Activated naive CD8-positive, alpha-beta T cell treated with anti-CD3 and anti-CD28 coated beads, Interleukin-2, amount 50 U/mL, for 24 hours (primary cell): Measurements from ENCODE around the gene PTPRE.

ENCODE experiments used
- ATAC-seq: fragments of 150-1000 bp; cut with Tn5 transposase; one replicate; pipeline ENCODE4 v1.10.0; 2021
- DNase-seq: peaks from one replicate; pipeline ENCODE4 v3.0.0; 2021
- H3K27ac Mint-ChIP-seq: one replicate; pipeline ENCODE4 v1.8.0; 2021; ENCODE audit warnings: mild to moderate bottlenecking, mixed read lengths
- H3K27me3 Mint-ChIP-seq: one replicate; pipeline ENCODE4 v1.8.0; 2021; ENCODE audit warnings: mixed read lengths
- H3K36me3 Mint-ChIP-seq: one replicate; pipeline ENCODE4 v1.8.0; 2021; ENCODE audit warnings: low read depth, mixed read lengths
- H3K4me1 Mint-ChIP-seq: one replicate; pipeline ENCODE4 v1.8.0; 2021; ENCODE audit warnings: mixed read lengths
- H3K4me3 Mint-ChIP-seq: one replicate; pipeline ENCODE4 v1.8.0; 2021; ENCODE audit warnings: mild to moderate bottlenecking, moderate library complexity, mixed read lengths
- H3K9me3 Mint-ChIP-seq: one replicate; pipeline ENCODE4 v1.8.0; 2021; ENCODE audit warnings: mixed read lengths

PTPRE gene

DNA sequence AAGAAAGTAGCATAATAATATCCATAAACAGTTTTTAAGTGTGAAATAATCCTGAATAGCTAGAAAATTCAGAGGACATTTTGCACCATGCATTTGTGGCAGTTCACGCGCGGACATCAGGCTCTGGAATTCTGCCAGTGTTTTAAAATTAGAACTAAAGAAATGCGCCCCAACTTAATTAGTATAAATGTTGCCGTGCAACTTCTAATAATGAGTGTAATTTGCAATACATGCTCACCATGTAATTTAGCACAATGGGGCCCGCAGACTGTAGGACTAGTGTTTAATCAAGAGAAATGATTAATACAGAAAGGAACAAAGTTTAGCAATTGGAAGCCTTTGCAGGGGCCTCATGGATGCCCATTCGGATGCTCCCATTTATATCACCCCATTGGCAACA, 96.6 kb downstream of the PTPRE start:
- H3K36me3 Mint-ChIP-seq, result no peaks in the 10 kb centered on the region
- H3K9me3 Mint-ChIP-seq, result no peaks in the 10 kb centered on the region
- H3K4me3 Mint-ChIP-seq, result no peak overlapping the region
- DNase-seq (no peak), ATAC-seq (no peak)
- peaks cover 27% of the 10 kb centered on the region for H3K27me3 Mint-ChIP-seq
- no peaks in the 10 kb centered on the region for H3K4me1 Mint-ChIP-seq
- H3K27ac Mint-ChIP-seq, result no peak overlapping the region

DNA sequence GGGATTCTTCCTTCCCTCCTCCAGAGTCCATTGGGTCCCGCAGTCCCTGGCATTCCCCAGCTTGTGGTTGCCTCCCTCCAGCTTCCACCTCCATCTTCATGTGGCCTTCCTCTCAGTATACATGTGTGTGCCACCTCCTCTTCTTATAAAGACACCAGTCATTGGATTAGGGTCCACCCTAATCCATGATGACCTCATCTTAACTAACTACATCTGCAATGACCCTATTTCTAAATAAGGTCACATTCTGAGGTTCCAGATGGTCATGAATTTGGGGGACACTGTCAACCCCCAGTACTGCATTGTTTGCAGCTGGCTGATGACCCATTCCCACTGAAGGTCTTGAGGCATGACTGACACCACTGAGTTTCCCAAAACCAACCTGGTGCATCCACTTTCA, 99.0 kb downstream of the PTPRE start:
- no peaks in the 10 kb centered on the region for H3K4me1 Mint-ChIP-seq
- DNase-seq (no peak), ATAC-seq (no peak)
- no peak overlapping the region for H3K27ac Mint-ChIP-seq
- no peaks in the 10 kb centered on the region for H3K9me3 Mint-ChIP-seq
- H3K27me3 Mint-ChIP-seq, result peaks cover 13% of the 10 kb centered on the region
- H3K36me3 Mint-ChIP-seq, result no peaks in the 10 kb centered on the region
- H3K4me3 Mint-ChIP-seq, result no peak overlapping the region

DNA sequence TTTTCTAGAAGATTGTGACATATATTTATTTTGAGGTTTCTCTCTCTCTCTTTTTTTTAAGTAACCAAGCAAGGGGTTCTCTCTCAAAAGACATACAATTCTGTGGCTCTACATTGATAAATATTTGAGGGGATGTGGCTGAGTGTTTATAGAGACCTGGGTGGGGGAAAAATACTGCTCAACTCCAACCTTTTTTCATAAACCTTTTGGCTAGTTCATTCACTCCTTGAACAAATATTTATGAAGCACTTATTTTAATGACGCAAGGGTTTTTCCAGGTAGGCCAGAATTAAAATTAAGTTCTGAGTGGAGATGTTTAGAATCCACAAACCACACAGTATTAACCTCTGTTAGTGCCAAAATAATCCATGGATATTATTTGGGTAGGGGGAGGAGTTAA, 100.2 kb downstream of the PTPRE start:
- no peak for ATAC-seq
- Mint-ChIP-seq H3K27ac (no peak overlapping the region), H3K4me1 (peaks cover 9% of the 10 kb centered on the region), H3K36me3 (no peaks in the 10 kb centered on the region), H3K9me3 (no peaks in the 10 kb centered on the region), H3K27me3 (peaks cover 11% of the 10 kb centered on the region), H3K4me3 (no peak overlapping the region)
- no peak for DNase-seq

DNA sequence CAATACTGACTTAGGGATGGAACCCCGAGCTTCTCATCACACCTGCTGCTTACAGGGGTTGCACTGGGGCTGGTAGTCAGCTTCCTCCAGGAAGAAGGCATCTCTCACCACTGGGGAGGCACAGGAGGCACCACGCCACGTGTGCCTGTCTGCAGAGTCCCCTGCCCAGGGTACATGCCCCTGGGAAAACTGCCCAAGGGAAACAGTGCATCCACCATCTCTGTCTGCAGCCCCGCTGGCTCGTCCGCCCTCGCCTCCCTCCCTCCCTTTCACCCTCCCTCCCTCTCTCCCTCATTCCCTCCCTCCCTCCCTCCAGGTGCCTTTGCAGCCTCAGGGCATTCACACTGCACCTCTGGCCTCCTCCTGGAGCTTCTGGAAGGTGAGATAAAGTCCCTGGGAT, 101.1 kb downstream of the PTPRE start:
- DNase-seq (no peak), ATAC-seq (no peak)
- Mint-ChIP-seq H3K27ac (no peak overlapping the region), H3K36me3 (no peaks in the 10 kb centered on the region), H3K4me1 (peaks cover 9% of the 10 kb centered on the region), H3K27me3 (peaks cover 11% of the 10 kb centered on the region), H3K4me3 (no peak overlapping the region), H3K9me3 (no peaks in the 10 kb centered on the region)

DNA sequence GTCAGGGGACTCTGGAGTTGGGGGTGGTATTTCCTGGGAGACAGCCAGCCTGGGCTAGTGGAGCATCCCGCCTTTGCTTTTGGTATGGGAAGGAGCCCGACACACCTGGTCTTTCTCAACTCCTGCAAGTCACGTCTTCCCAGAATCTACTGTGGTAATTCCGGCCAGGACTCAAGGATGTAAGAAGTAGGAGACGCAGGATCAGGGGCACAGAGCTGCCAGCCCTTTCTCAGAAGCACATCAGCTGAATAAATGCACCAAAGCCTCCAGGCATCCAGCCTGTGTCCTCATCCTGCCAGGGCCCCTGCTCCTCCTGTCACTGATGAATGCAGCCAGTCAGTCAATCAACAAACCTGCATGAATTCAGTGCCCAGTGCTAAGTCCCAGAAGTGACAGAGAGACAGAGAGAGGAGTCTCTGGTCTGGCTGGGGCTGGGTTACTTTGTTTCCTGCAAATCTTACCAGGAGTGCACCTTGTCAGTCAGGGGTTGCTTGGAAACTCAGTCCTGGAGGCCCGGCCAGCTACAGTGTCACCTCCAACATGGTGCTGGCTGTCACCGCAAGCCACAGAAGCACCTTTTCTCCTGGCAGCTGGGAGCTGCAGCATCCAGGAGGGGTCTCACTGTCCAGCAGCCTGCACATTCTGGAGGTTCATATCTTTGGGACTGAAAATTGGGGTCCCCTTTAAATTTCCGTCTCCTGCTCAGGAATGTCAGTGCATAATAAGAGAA, 101.8 kb downstream of the PTPRE start:
- ATAC-seq (no peak), DNase-seq (no peak)
- Mint-ChIP-seq H3K9me3 (no peaks in the 10 kb centered on the region), H3K4me1 (peaks cover 9% of the 10 kb centered on the region), H3K27me3 (peaks cover 10% of the 10 kb centered on the region), H3K4me3 (no peak overlapping the region), H3K27ac (no peak overlapping the region), H3K36me3 (no peaks in the 10 kb centered on the region)

DNA sequence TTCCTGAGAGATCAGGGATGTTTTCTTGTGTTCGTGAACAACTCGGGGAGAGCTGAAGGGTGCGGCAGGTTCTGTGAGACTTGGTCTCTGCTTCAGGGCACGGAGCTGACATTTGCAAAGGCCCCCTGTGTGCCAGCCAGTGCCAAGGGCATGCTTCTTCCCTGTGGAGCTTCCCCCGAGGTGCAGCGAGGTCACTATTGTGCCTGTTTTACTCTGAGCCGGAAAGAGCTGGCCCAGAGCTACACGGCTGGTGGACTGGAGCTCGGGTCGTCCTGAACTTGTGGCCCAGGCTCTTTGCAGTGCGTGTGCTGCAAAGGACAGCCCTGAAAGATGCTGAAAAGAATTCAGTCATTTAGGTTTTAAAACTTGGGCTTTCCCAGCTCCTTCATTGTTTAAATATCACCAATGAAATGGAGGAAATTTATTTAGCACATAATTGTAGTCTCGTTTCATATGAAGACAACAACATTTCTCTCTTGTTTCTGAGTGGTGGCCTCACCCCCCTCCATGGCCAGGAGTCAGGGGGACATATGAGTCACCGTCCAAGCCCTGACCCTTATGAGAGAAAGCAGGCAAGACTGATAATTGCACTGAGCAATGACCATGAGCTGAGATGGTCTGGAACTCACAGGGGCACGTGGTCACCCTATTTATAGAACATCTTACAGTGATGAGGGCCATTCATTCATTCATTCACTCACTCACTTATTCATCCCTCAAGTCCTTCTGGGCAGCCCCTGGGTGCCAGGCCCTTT, 102.6 kb downstream of the PTPRE start:
- Mint-ChIP-seq H3K9me3 (no peaks in the 10 kb centered on the region), H3K27ac (no peak overlapping the region), H3K4me1 (peaks cover 9% of the 10 kb centered on the region), H3K36me3 (no peaks in the 10 kb centered on the region), H3K4me3 (no peak overlapping the region), H3K27me3 (peaks cover 10% of the 10 kb centered on the region)
- ATAC-seq (no peak), DNase-seq (no peak)

DNA sequence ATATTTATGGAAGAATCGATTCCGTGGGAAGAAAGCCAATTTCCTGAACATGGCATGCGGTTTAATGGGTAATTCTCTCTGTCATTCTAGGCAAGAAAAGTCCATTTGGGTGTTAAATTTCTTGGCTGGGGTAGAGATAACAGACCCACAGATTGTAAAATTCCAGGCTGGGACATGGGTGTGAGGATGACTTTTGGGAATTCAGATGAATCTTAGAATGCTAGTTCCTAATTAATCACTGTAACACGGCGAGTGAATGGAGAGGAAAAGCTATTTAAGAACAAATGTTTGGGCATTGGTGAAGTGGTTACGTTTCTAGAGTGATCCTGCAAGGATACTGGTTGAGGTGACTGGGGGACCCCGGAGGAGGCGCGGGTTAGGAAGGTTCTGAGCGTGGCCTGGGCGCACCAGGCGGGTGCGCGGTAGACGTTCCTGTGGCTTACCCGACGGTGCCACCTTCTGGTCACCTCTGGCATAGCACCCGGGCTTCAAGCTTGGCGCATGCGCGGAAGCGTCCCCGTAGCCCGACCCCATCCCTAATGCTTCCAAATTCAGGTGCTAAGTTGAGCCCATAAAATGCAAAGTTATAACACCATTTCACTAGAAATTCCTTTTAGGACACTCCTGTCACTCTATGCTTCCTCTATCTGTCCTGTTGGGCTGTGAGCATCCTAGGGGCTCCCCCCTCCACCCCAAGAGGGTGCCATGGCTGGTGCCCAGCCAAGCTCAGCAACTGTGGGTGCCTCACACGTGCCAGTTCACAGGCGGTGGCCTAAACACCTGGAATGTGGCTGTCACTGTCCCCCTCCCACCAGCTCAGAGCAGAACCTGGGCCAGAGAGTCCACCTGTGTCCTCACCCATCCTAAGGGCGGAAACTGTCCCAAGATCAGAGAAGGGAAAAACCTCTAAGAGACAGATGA, 104.4 kb downstream of the PTPRE start:
- H3K9me3 Mint-ChIP-seq, result no peaks in the 10 kb centered on the region
- peaks cover 9% of the 10 kb centered on the region for H3K4me1 Mint-ChIP-seq
- H3K4me3 Mint-ChIP-seq, result peak overlapping the region; percentile 12
- H3K27ac Mint-ChIP-seq, result peak overlapping the region; percentile 56
- peak; percentile 89 for DNase-seq
- ATAC-seq, result peak; percentile 90
- H3K27me3 Mint-ChIP-seq, result peaks cover 7% of the 10 kb centered on the region
- H3K36me3 Mint-ChIP-seq, result no peaks in the 10 kb centered on the region

DNA sequence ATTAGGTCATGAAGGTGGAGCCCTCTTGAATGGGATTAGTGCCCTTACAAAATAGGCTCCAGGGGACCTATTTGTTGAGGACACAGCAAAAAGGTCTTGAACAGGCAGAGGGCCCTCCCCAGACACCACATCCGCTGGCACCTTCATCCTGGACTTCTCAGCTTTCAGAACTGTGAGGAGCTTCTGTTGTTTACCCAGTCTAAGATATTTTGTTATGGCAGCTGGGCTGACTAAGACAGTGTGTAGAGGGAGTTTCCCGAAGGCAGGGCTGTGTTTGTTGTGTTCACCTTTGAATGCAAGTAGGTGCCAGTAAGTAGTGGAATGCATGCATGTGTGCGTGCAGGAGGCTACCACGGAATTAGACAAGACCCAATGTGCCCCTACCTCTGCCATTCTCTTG, 106.7 kb downstream of the PTPRE start:
- ATAC-seq (no peak), DNase-seq (no peak)
- H3K9me3 Mint-ChIP-seq, result no peaks in the 10 kb centered on the region
- peaks cover 12% of the 10 kb centered on the region for H3K27me3 Mint-ChIP-seq
- H3K4me1 Mint-ChIP-seq, result peaks cover 17% of the 10 kb centered on the region
- H3K4me3 Mint-ChIP-seq, result no peak overlapping the region
- H3K27ac Mint-ChIP-seq, result no peak overlapping the region
- no peaks in the 10 kb centered on the region for H3K36me3 Mint-ChIP-seq

DNA sequence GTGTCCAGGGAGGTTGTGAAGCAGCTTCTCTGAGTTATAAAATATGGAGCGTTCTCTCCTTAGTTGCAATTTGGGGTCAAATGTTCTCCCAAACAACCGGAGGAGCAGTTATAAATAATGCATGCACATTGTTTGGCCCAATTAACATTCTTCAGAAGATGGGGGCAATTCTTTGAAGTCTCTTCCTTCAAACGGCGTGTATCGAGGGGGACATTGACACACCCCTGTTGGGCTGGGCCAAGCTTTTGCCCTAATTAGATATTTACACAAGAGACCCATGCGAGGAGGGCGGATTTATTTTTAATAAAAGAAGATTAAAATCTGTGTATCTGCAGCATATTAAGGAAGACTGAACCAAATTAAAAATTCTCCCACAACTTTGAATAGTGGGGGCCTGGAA, 107.3 kb downstream of the PTPRE start:
- H3K4me1 Mint-ChIP-seq, result peaks cover 19% of the 10 kb centered on the region
- no peaks in the 10 kb centered on the region for H3K36me3 Mint-ChIP-seq
- H3K4me3 Mint-ChIP-seq, result no peak overlapping the region
- no peak overlapping the region for H3K27ac Mint-ChIP-seq
- no peaks in the 10 kb centered on the region for H3K9me3 Mint-ChIP-seq
- peaks cover 12% of the 10 kb centered on the region for H3K27me3 Mint-ChIP-seq
- ATAC-seq (no peak), DNase-seq (no peak)

DNA sequence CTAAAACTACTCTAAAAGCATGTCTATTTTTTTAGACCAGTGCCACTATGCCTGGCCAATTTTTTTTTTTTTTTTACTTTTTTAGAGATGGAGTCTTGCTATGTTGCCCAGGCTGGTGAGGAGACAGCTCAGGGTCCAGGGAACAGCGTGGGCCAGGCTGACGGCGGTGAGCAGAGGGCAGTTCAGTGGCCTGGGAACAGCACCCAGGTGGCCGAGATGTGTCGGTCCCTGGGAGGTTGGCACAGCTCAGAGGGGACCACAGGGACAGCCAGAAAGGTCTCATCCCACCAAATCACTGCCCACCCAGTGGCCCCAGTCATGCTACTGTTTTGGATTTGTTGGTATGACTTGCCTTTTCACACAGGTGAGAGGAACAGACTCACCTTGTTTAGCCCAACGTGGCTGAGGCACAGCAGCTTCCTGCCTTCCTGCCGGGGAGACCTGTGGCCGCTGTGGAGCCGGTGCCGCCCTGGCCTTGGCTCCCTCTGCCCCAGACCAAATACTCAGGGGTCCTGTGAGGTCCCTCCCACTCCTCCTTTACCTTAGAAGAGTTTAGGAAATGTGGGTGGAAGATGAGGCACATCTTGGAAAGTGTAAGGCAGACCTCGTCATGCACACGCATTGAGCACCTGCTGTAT, 109.6 kb downstream of the PTPRE start:
- Mint-ChIP-seq H3K4me1 (peaks cover 12% of the 10 kb centered on the region), H3K27ac (no peak overlapping the region), H3K9me3 (no peaks in the 10 kb centered on the region), H3K27me3 (peaks cover 7% of the 10 kb centered on the region), H3K4me3 (no peak overlapping the region), H3K36me3 (no peaks in the 10 kb centered on the region)
- DNase-seq (no peak), ATAC-seq (no peak)

DNA sequence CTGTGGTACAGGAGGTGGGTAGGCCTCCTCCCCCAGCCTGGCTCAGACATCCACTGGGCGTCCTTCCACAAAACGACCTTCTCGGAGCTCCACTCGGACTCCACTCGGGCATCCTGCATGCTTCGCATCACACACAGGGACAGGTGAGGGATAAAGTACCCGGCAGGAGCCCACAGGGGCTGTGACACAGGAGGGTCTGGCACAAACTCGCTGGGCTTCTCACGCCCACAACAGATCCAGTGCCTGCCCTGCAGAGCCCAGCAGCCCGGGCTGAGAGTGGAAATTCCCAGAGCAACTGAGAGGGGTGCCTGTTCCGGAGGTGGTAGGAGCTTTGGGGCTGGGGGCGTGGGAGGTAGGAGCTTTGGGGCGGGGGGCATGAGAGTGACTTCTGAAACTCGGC, 110.9 kb downstream of the PTPRE start:
- Mint-ChIP-seq H3K4me3 (no peak overlapping the region), H3K27me3 (peaks cover 7% of the 10 kb centered on the region), H3K9me3 (no peaks in the 10 kb centered on the region), H3K36me3 (no peaks in the 10 kb centered on the region), H3K4me1 (peaks cover 10% of the 10 kb centered on the region), H3K27ac (no peak overlapping the region)
- ATAC-seq, result no peak
- no peak for DNase-seq

DNA sequence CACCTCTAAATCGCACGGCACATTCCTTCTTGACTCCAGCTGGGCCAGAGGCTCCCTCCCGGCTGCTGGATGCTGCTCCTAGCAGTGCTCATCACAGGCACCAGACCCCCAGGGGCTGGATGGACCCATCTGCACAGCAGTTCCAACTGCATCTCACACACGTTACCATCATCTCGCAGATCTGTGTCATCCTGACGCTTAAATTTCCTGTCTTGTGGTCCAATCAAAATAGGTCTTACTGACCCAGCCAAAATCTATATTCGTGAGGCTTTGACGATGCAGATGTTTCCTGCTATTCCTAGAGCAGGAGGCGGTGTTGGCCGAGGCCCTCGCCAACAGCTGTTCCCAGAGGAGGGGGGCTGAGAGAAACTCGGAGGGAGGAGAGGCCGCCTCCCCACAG, 111.3 kb downstream of the PTPRE start:
- ATAC-seq, result peak; percentile 25
- no peak for DNase-seq
- H3K27me3 Mint-ChIP-seq, result peaks cover 7% of the 10 kb centered on the region
- H3K4me3 Mint-ChIP-seq, result no peak overlapping the region
- peak overlapping the region; percentile 19 for H3K27ac Mint-ChIP-seq
- H3K4me1 Mint-ChIP-seq, result peaks cover 10% of the 10 kb centered on the region
- H3K36me3 Mint-ChIP-seq, result no peaks in the 10 kb centered on the region
- no peaks in the 10 kb centered on the region for H3K9me3 Mint-ChIP-seq

DNA sequence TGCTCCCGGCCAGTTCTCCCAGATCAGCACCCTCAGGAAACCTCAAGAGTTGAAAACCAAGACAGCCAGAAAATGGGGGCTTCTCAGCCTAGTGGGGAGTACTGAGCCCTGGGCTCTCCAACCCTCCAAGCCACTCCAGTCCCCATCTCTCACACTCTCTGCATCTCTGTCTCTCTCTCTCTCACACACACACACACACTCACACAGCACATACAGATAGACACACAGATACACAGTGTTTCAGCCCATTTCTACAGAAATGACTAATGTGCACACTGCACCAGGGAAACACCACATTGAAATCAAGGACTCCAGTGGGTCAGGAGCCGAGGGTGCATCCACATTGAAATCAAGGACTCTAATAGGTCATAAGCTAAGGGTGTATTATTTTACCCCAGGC, 111.8 kb downstream of the PTPRE start:
- ATAC-seq, result no peak
- peak overlapping the region; percentile 5 for H3K4me3 Mint-ChIP-seq
- H3K27ac Mint-ChIP-seq, result no peak overlapping the region

More for the DNA sequence above, 111.8 kb downstream of the PTPRE start:
- Mint-ChIP-seq H3K27me3 (peaks cover 7% of the 10 kb centered on the region), H3K9me3 (no peaks in the 10 kb centered on the region), H3K4me1 (peaks cover 10% of the 10 kb centered on the region), H3K36me3 (no peaks in the 10 kb centered on the region)
- no peak for DNase-seq
